Pons (tissue), 1 donor: ENCODE results near the gene USO1.
A peak's percentile ranks its signal among the peaks of the same experiment; 100 is the strongest.
"Not testable (repeated sequence)": the region's sequence is repeated elsewhere in the genome, so short reads cannot be mapped to it uniquely, and the experiment has no call there.

Experiments used
- DNase-seq: peaks from one replicate; pipeline ENCODE4 v3.0.0-alpha.2; 2016; ENCODE audit warnings: low spot score

USO1 gene

DNA sequence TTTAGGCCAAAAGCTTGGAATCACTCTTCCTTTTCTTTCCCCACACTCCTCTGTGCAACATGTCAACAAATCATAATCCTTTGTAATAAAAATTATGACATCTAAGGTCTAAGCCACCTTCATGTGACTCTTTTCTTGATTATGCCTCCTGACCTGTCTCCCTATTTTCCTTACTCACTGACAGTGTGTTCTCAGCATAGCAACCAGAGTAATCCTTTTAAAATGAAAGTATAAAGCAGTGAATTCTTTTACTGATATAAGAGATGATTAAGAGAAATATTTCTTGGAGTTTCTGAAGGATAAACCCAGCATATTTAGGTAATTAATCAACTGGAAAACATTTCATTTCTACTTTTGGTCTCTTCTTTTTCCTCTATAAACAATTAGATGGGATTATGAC, 44.7 kb downstream of the USO1 start:
- no peak for DNase-seq

DNA sequence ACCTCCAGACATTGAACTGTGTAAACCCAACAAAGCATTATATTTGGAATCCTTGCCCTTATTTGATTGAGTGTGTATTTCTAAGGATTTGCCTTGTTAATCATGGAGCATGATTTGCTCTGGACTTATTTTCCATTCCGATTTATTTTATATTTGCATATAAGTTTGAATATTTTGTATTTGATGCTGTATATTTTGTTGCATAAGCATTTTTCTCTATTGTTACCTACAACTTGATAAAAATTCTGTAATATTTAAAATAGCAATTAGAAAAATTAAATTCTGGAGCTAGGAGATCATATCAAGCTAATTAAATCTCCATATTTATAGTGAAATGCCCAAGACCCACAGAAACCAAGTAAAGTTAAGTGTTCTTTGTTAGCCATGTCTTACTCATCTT, 47.2 kb downstream of the USO1 start:
- DNase-seq = no peak

DNA sequence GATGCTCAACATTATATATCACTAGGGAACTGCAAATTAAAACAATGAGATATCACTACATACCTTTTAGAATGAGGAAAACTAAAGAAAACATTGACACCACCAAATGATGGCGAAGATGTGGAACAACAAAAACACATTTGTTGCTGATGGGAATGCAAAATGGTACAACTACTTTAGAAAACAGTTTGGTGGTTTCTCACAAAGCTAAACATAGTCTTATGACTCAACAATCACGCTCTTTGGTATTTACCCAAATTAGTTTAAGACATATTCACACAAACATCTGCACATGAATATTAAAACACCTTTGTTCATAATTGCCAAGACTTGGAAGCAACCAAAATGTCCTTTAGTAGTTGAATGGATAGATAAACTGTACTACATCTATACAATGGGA, 53.2 kb downstream of the USO1 start:
- no peak for DNase-seq

DNA sequence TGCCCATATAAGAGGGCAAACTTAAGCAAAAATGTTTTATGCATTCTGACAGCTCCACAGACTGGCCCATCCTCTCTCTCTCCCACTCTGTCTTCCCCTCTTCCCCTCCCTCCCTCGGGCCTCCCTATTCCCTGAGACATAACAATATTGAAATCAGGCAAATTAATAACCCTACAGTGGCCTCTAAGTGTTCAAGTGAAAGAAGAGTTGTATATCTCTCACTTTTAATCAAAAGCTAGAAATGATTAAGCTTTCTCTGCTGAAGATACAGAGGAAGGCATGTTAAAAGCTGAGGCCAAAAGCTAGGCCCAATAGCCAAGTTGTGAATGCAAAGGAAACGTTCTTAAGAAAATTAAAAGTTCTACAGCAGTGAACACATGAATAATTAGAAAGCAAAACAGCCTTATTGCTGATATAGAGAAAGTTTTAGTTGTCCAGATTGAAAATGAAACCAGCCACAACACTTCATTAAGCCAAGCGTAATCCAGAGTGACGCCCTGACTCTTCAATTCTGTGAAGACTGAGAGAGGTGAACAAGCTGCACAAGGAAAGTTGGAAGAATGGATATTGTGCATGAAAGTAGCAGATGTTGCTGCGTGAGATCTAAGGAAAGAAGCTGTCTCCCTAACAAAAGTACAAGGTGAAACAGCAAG, 54.9 kb downstream of the USO1 start:
- no peak for DNase-seq

DNA sequence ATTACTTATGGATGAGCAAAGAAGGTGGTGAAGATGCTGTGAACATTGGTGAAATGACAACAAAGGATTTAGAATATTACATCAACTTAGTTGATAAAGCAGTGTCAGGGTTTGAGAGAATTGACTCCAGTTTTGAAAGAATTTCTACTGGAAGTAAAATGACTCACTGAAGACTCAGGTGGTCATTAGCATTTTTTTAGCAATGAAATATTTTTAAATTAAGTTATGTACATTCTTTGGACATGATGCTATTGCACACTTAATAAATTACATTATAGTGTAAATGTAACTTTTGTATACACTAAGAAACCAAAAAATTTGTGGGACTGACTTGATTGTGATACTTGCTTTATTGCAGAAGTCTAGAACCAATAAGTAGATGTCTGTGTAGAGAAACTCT, 56.9 kb downstream of the USO1 start:
- no peak for DNase-seq

DNA sequence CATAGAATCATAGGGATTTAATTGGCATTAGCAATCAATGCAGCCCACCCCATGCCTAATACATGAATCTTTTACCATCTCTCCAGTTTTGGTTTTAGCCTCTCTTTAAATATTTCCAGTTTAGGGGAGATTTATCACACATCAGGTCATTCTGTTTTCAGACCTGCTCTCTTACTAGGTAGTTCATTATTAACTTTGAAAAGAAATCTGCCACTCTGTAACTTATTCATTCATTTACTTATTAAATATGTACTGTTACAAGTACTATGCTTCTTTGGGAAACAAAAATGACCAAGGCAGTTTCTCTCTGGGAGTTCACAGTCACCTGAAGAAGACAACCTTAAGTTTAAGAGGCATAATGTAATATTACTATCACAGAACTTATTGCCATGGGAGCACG, 62.1 kb downstream of the USO1 start:
- DNase-seq = no peak

DNA sequence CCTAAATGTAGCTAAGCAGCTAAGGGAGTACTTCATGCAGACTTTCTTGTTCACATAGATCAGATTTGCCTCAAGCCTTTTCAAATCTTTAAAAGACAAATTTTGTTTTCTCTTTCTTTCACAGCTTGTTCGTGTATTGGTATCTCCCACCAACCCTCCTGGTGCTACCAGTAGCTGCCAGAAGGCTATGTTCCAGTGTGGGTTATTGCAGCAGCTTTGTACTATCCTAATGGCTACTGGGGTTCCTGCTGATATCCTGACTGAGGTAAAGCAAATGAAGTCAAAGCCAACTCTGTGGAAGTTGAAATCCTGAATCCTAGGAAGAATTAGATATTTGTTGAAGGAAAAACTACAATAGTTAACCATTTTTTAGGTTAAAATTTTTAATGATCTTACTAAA, 62.6 kb downstream of the USO1 start:
- no peak for DNase-seq

DNA sequence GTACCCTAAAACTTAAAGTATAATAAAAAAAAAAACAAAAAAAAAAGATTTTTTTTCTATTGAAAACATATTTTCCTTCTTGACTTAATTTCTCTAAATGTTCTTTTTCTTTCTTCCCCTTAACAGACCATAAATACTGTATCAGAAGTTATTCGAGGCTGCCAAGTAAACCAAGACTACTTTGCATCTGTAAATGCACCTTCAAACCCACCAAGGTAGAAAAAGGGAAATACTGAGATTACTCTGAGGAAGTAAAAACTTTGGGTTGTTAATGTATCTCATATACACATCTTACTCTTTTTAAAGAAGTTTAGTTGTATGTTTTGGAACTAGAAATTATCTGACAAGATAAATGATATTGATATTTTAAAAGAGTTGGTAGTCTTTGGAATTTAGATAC, 65.6 kb downstream of the USO1 start:
- no peak for DNase-seq

DNA sequence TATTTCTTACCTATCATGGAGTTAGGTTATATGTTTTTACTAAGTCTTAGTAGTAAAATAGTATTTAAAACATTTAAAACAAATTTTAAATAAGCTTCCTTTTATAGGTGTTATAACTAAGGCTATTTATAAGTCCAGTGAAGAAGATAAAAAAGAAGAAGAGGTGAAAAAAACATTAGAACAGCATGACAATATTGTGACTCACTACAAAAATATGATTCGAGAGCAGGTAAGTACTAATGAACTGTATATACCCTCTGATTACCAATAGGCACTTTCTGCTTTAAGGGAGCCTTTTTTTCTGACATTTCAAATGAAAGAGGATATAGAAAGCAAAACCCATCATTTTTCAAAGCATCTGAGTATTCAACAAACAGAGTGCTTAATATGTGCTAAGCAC, 76.6 kb downstream of the USO1 start:
- DNase-seq = no peak

DNA sequence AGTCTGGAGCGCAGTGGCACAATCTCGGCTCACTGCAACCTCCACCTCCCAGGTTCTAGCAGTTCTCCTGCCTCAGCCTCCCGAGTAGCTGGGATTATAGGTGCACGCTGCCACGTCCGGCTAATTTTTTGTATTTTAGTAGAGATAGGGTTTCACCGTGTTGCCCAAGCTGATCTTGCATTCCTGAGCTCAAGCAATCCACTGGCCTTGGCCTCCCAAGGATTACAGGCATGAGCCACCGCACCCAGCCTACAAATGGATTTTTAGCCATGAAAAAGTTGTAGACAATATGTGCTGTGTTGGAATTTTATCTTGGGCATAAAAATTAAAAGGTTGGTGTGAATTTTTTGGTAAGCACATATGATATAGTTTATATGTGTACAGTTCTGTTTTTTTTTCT, 81.7 kb downstream of the USO1 start:
- not testable (repeated sequence) for DNase-seq

DNA sequence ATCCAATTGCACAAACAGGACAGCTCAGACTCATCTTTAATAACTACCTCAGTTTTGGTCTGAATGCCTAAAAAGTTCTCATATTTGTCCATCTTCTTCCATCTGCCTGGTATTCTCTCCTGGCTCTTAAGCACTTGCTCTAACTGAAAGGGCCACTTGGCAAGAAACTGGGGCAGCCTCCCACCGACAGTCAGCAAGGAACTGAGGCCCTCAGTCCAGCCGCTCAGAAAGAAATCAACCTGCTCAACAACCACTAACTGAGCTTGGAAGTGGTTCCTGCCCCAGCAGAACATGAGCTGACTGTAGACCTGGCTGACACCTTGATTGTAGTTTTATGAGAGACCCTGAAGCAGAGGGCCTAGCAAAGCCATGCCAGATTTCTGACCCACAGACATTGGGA, 93.5 kb downstream of the USO1 start:
- DNase-seq = no peak

DNA sequence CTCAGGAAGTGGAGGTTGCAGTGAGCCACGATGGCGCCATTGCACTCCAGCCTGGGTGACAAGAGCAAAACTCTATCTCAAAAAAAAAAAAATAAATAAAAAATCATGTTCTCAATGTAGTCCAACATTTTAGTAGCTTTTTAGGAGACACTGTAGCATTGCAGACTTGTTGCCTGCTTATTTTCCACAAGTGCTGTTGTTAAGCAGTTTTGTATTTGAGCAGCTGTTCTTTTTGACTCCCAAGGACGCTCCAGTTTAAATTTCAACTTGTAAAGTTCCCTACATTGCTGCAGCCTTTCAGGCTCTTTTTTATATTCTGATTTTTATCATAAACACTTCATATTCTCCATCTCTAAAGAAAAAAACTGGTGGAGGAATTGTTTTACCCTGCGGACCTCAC, 94.7 kb downstream of the USO1 start:
- no peak for DNase-seq

DNA sequence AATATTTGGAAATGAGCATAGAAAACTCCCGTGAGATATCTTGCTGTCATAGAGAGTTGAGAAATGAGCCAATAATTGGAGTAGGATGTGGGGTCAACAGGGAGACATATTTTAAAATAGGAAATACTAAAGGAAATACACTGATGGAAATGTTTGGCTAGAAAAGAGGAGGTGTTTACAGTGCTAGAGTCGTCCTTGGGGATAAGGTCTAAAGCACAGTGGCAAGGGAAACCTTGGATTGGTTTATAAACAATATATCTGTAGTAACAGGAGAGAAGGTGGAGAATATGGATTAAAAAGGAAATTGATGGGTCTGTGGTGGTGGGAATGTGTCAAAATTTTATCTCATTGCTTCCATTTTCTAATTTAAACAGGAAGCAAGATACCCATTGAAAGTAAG, 95.8 kb downstream of the USO1 start:
- DNase-seq = no peak

DNA sequence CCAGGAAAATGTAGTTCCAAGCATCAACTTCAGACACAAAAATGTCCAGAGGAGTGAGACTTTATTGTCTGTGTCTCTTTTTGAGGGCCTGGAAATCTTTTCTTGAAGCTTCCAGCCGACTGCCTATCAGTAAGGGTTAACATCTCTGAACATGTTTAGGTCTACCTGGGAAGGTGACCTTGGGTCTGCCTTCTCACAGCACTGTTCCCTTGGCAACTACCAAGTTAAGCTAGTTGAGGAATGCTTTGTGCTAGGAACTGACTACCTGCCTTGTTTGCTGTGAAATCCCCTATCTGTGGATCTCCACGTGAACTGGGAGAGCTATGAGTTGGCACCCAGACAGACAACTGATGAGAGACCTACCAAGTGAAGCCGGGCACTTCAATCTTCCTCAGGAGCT, 96.3 kb downstream of the USO1 start:
- no peak for DNase-seq

DNA sequence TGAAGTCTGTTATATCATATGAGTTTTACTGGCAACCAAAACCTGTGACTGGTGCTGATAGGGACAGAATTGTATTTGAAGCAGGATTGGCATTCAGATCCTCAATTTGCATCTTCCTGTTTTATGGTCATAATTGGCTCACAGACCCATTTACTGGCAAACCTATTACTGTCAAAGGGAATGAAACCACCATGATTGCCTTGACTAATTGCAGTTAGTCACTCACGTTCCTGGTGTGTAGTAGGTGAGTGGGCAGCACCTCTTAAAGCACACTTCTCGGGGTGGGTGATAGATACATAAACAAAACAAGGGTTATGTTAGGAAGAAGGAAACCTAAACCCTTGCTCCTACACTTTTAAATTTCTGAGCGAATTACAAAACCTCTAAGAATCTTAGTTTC, 96.8 kb downstream of the USO1 start:
- no peak for DNase-seq

DNA sequence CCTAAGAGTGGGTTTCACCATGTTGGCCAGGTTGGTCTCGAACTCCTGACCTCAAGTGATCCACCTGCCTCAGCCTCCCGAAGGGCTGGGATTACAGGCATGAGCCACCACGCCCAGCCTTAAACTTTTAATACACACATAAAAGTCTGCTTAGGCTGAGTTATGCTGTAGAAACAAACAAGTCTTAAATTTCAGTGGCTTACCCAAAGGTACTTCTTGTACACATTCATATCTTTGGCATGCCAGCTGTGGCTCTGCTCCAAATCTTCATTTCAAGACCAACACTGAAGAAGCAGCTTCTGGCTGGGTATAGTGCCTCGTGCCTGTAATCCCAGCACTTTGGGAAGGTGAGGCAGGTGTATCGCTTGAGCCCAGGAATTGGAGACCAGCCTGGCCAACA, 97.6 kb downstream of the USO1 start:
- DNase-seq = no peak

DNA sequence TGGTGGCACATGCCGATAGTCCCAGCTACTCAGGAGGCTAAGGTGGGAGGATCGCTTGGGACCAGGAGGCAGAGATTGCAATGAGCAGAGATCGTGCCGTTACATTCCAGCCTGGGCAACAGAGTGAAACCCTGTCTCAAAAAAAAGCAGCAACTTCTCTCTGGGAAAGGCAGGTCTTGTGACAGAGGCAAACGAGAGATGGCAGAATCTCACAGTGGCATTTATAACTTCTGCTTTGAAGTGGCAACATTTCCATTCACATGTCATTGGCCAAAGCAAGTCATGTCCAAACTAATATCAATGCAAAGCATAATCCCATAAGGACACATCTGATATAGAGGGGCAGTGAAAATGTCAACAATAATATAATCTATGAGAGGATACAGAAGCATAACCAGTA, 98.0 kb downstream of the USO1 start:
- DNase-seq = peak; percentile 45

DNA sequence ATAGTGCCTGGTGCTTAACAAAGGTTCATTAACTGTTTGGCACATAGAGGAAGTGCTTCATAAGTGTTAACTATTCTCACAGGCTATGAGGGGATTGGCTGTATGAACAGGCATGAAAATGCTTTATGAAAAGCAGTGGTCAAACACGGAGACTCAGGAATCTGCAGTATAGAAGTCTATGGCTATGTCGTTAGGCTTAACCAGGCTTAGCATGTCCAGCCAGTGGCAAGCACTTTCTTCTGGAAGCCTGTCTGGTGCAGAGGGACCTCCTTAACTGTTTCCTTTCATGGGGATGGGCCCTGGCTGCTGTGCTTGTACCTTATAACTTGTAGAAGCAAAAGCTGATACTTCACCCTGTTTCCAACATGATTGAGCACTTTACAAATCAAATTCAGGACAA, 99.4 kb downstream of the USO1 start:
- no peak for DNase-seq

DNA sequence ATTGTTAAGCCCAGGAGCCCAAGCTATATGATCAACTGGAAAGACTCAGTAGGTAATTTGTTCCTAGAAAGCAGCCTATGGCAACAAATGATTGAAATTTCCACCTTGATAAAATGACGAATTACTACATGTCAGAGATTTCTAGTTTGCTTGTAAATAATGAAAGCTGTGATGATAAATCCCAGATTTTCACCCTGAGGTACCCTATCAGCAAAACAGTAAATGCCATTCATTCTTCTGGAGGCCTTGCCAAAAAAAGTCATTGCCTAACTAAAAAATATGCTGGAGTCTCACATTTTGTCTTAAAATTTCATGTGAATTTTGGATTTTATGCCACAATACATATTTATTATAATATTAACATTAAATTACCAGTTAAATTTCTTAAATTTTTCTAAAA, 106.5 kb downstream of the USO1 start:
- DNase-seq = no peak

DNA sequence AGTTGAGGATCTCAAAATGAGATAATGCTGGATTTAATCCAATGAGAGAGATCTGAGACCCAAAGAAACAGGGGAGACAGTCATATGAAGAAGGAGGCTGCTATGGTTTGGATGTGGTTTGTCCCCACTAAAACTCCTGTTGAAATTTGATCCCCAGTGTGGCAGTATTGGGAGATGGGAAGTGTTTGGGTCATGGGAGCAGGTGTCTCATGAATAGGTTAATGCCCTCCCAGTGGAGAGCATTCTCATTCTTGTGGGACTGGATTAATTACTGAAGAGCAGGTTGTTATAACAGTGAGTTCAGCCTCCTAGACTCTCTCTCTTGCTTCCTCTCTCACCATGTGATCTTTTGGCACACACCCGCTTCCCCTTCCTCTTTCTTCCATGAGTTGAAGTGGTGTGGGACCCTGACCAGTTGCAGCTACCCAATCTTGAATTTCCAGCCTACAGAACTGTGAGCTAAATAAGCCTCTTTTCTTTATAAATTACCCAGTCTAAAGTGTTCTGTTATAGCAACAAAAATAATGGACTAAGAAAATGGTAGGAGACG, 107.6 kb downstream of the USO1 start:
- peak; percentile 52 for DNase-seq

DNA sequence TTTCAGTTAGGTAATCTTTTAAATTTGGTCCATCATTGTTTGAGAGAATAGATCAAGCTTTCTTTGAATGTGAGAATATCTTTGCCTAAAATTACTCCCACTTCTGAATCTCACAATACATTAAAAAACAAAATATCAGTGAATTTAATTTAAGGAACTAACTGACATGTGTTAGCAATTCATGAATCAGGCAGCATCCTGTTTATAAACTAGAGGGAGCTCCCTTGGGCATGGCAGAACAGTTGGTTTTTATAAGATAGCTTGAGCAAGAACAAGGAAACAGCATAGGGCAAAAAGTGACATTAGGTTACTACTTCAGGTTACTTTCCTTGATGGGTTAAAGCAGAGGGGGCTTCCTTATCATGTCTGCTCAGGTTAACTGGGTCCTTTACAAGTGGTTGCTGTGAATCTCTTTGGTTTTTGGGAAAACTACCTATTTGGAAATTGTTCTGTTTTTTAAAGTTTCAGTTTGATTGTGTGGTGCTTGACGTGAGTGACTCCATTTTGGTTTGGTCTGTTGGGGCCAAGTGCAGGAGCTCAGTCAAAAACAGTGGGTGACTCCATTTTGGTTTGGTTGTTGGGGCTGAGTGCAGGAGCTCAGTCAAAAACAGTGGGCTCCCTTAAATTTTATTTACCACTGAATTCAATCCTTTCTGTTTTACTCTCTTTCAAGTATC, 109.9 kb downstream of the USO1 start:
- DNase-seq = no peak

DNA sequence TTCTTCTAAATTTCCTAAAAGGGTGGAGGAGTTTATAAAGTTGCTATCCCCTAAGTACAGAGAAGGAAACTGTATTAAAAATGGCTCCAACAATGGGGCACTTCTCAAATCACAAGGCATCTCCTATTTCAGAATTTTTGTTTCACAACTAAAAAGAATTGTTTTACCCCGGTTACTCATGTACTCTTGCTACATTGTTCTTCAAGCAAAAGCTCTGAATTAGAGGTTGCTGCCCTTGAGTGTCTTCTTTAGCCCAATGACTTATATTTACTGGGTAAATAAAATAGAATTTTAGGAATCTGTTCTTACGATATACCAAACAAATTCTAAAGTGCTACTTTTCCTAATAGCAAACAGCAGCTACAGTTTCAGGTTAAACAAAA, 110.4 kb downstream of the USO1 start:
- DNase-seq = no peak

DNA sequence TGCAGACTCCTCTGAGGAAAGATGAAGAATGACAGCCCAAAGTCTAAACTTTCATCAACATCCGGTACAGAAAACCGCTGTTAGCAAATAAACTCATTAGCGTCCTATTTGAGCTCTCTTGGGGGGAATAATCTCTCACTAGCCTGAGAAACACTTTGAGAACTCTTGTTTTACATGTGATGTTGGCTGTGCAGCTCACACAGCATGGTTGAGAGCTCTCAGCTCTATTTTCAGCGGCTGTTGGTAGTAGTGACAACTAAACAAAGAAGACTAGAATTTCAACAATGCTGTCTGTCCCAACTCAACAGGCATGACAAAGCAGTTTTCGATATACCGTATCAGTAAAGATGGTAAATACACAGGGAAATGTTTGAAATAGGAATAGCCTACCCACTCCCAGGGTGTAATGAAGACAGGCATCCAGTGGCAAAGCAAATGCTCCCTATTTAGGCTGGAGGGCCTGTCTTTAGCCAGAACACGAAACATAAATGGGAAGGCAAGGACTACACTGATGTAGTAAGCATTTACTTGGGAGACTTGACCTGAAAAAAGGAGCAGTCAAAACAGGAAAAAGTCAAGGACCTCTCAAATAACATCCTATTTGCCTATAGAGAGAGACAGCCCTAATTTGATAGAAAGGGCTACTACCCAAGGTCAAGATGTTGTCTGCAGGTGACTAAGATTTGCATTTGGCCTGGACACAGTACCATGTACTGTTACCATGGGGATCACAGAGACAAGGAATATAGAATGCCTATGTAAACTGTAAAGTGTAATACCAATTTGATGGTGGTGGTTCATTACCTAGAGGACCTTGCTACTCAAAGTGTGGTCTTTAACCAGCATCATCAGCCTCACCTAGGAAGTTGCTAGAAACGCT, 117.5 kb downstream of the USO1 start:
- peak; percentile 41 for DNase-seq
